ENCODE results near the gene AKIRIN1. TPM values are rescaled to one million over a fixed set of nuclear protein-coding genes. Genes with fewer than 3 reads are reported as not detected.

The AKIRIN1 gene
- total RNA-seq, 1 donor from 2014 or later, result 43.8 TPM

GRCh38 chr1:38991638-38992411 lies 749 bp downstream of the AKIRIN1 start:
- Histone ChIP-seq H3K36me3 (peaks cover 20% of the 10 kb centered on the region), H3K4me3 (peak overlapping the region; percentile 90), H3K4me1 (peaks cover 26% of the 10 kb centered on the region), H3K27me3 (ENCODE audit: low read depth) (no peaks in the 10 kb centered on the region), H3K9me3 (no peaks in the 10 kb centered on the region), H3K27ac (peak overlapping the region; percentile 93)
- ATAC-seq (peak; percentile 36 to 56), DNase-seq (peak; percentile 48)
- TF ChIP-seq CTCF (IDR thresholded peaks at IDR 0.05), result no peak
- intact Hi-C loops (cut with DNase I), result no loop called here

GRCh38 chr1:38992412-38993111 lies 1.5 kb downstream of the AKIRIN1 start:
- no peak for ATAC-seq
- H3K36me3 ChIP-seq, result peaks cover 20% of the 10 kb centered on the region
- H3K27me3 ChIP-seq (ENCODE audit: low read depth), result no peaks in the 10 kb centered on the region
- intact Hi-C loops (cut with DNase I), result no loop called here
- H3K4me3 ChIP-seq, result peak overlapping the region; percentile 90
- H3K4me1 ChIP-seq, result peaks cover 31% of the 10 kb centered on the region
- no peak for TF ChIP-seq CTCF (IDR thresholded peaks at IDR 0.05)
- no peak for DNase-seq
- peak overlapping the region; percentile 93 for H3K27ac ChIP-seq
- no peaks in the 10 kb centered on the region for H3K9me3 ChIP-seq

GRCh38 chr1:38994196-38994595 lies 3.1 kb downstream of the AKIRIN1 start:
- peaks cover 31% of the 10 kb centered on the region for H3K4me1 ChIP-seq
- intact Hi-C loops (cut with DNase I), result no loop called here

GRCh38 chr1:38997034-38997900 lies 6.2 kb downstream of the AKIRIN1 start:
- no peak for TF ChIP-seq CTCF (IDR thresholded peaks at IDR 0.05)
- H3K4me3 ChIP-seq, result no peak overlapping the region
- peaks cover 65% of the 10 kb centered on the region for H3K36me3 ChIP-seq
- H3K9me3 ChIP-seq, result no peaks in the 10 kb centered on the region
- no peaks in the 10 kb centered on the region for H3K27me3 ChIP-seq (ENCODE audit: low read depth)
- peaks cover 24% of the 10 kb centered on the region for H3K4me1 ChIP-seq
- intact Hi-C loops (cut with DNase I), result no loop called here
- ATAC-seq, result no peak
- H3K27ac ChIP-seq, result no peak overlapping the region
- DNase-seq, result no peak

More at GRCh38 chr1:38994196-38994595, 3.1 kb downstream of the AKIRIN1 start:
- DNase-seq (no peak), ATAC-seq (no peak)
- Histone ChIP-seq H3K27me3 (ENCODE audit: low read depth) (no peaks in the 10 kb centered on the region), H3K36me3 (peaks cover 34% of the 10 kb centered on the region), H3K9me3 (no peaks in the 10 kb centered on the region), H3K4me3 (no peak overlapping the region), H3K27ac (no peak overlapping the region)
- no peak for TF ChIP-seq CTCF (IDR thresholded peaks at IDR 0.05)

GRCh38 chr1:38997901-38998190 lies 6.8 kb downstream of the AKIRIN1 start:
- ATAC-seq (no peak), DNase-seq (no peak)
- Histone ChIP-seq H3K4me1 (peaks cover 19% of the 10 kb centered on the region), H3K27me3 (ENCODE audit: low read depth) (no peaks in the 10 kb centered on the region), H3K9me3 (no peaks in the 10 kb centered on the region), H3K27ac (no peak overlapping the region), H3K4me3 (no peak overlapping the region), H3K36me3 (peaks cover 70% of the 10 kb centered on the region)
- intact Hi-C loops (cut with DNase I), result no loop called here
- TF ChIP-seq CTCF (IDR thresholded peaks at IDR 0.05), result no peak

Measured in lower lobe of right lung (tissue), 2 donors.